Measurements from ENCODE around the gene CHEK2. TPM values are rescaled to one million over a fixed set of nuclear protein-coding genes. Genes with fewer than 3 reads are reported as not detected.

CHEK2 gene
- total RNA-seq, 1 donor = 13.4 TPM

- no peak for DNase-seq (ENCODE audit: insufficient read length, low spot score, missing footprints)
- Histone ChIP-seq H3K9me3 (ENCODE audit: low read depth, low read length) (no peaks in the 10 kb centered on the region), H3K79me2 (ENCODE audit: insufficient read depth, low read length) (peaks cover 33% of the 10 kb centered on the region), H3K27me3 (ENCODE audit: insufficient read depth, low read length) (no peaks in the 10 kb centered on the region), H2AFZ (ENCODE audit: low read length) (no peak overlapping the region), H3K27ac (ENCODE audit: low read depth, low read length) (no peak overlapping the region), H3K4me2 (ENCODE audit: insufficient read depth, low read length) (no peak overlapping the region), H4K20me1 (ENCODE audit: insufficient read depth, low read length) (no peaks in the 10 kb centered on the region), H3K4me3 (ENCODE audit: insufficient read depth, low read length) (no peak overlapping the region), H3K36me3 (ENCODE audit: insufficient read depth, low read length) (peaks cover 61% of the 10 kb centered on the region), H3K4me1 (ENCODE audit: insufficient read depth, low read length) (no peaks in the 10 kb centered on the region)
- no peak for TF ChIP-seq CTCF (IDR thresholded peaks at IDR 0.05; ENCODE audit: extremely low read depth, low read depth, low read length)
These were observed 42.4 kb upstream of the CHEK2 start for GRCh38 chr22:28783786-28784671.

- Histone ChIP-seq H3K27me3 (ENCODE audit: insufficient read depth, low read length) (no peaks in the 10 kb centered on the region), H3K4me1 (ENCODE audit: insufficient read depth, low read length) (peaks cover 3% of the 10 kb centered on the region), H3K27ac (ENCODE audit: low read depth, low read length) (no peak overlapping the region), H3K79me2 (ENCODE audit: insufficient read depth, low read length) (peaks cover 69% of the 10 kb centered on the region), H3K4me3 (ENCODE audit: insufficient read depth, low read length) (no peak overlapping the region), H3K4me2 (ENCODE audit: insufficient read depth, low read length) (no peak overlapping the region), H2AFZ (ENCODE audit: low read length) (no peak overlapping the region), H4K20me1 (ENCODE audit: insufficient read depth, low read length) (peaks cover 1% of the 10 kb centered on the region), H3K36me3 (ENCODE audit: insufficient read depth, low read length) (peaks cover 48% of the 10 kb centered on the region), H3K9me3 (ENCODE audit: low read depth, low read length) (no peaks in the 10 kb centered on the region)
- no peak for DNase-seq (ENCODE audit: insufficient read length, low spot score, missing footprints)
- no peak for TF ChIP-seq CTCF (IDR thresholded peaks at IDR 0.05; ENCODE audit: extremely low read depth, low read depth, low read length)
These were observed 38.7 kb upstream of the CHEK2 start for GRCh38 chr22:28780296-28780695.

GRCh38 chr22:28779833-28780232 lies 38.2 kb upstream of the CHEK2 start:
- H3K79me2 ChIP-seq (ENCODE audit: insufficient read depth, low read length) = peaks cover 74% of the 10 kb centered on the region
- no peak overlapping the region for H2AFZ ChIP-seq (ENCODE audit: low read length)
- H3K4me2 ChIP-seq (ENCODE audit: insufficient read depth, low read length) = no peak overlapping the region
- H3K4me1 ChIP-seq (ENCODE audit: insufficient read depth, low read length) = peaks cover 3% of the 10 kb centered on the region
- peaks cover 3% of the 10 kb centered on the region for H4K20me1 ChIP-seq (ENCODE audit: insufficient read depth, low read length)
- H3K27me3 ChIP-seq (ENCODE audit: insufficient read depth, low read length) = no peaks in the 10 kb centered on the region
- no peak for DNase-seq (ENCODE audit: insufficient read length, low spot score, missing footprints)
- no peak overlapping the region for H3K27ac ChIP-seq (ENCODE audit: low read depth, low read length)
- H3K36me3 ChIP-seq (ENCODE audit: insufficient read depth, low read length) = peaks cover 47% of the 10 kb centered on the region
- H3K4me3 ChIP-seq (ENCODE audit: insufficient read depth, low read length) = no peak overlapping the region
- no peaks in the 10 kb centered on the region for H3K9me3 ChIP-seq (ENCODE audit: low read depth, low read length)
- no peak for TF ChIP-seq CTCF (IDR thresholded peaks at IDR 0.05; ENCODE audit: extremely low read depth, low read depth, low read length)

GRCh38 chr22:28774378-28774777 lies 32.8 kb upstream of the CHEK2 start:
- no peak for DNase-seq (ENCODE audit: insufficient read length, low spot score, missing footprints)
- H3K4me2 ChIP-seq (ENCODE audit: insufficient read depth, low read length) = no peak overlapping the region
- H3K36me3 ChIP-seq (ENCODE audit: insufficient read depth, low read length) = peaks cover 24% of the 10 kb centered on the region
- no peaks in the 10 kb centered on the region for H3K9me3 ChIP-seq (ENCODE audit: low read depth, low read length)
- no peak overlapping the region for H2AFZ ChIP-seq (ENCODE audit: low read length)
- H3K79me2 ChIP-seq (ENCODE audit: insufficient read depth, low read length) = peaks cover 61% of the 10 kb centered on the region
- H4K20me1 ChIP-seq (ENCODE audit: insufficient read depth, low read length) = peaks cover 9% of the 10 kb centered on the region
- H3K4me3 ChIP-seq (ENCODE audit: insufficient read depth, low read length) = no peak overlapping the region
- no peak for TF ChIP-seq CTCF (IDR thresholded peaks at IDR 0.05; ENCODE audit: extremely low read depth, low read depth, low read length)
- peaks cover 12% of the 10 kb centered on the region for H3K4me1 ChIP-seq (ENCODE audit: insufficient read depth, low read length)
- no peak overlapping the region for H3K27ac ChIP-seq (ENCODE audit: low read depth, low read length)
- H3K27me3 ChIP-seq (ENCODE audit: insufficient read depth, low read length) = no peaks in the 10 kb centered on the region

Data from osteoblast (primary cell).